ENCODE data around the gene CCL18.

GRCh38 chr17:36066365-36066985, 2.4 kb downstream of the CCL18 start:
- no peak for TF ChIP-seq CTCF (IDR thresholded peaks at IDR 0.05; ENCODE audit: low read depth, low read length, poor library complexity, severe bottlenecking)
- TF ChIP-seq EZH2phosphoT487 (IDR thresholded peaks at IDR 0.05; ENCODE audit: borderline replicate concordance, low read length): no peak

Data from DOHH2 (cell line).